H1 (cell line): ENCODE data around the gene ARL8A.

Experiments
- BCL11A ChIP-seq, 2 experiments: IDR thresholded peaks; one replicate each; pipeline ENCODE4 v1.6.1; 2011; ENCODE audit warnings: low read depth in 2 of 2, low read length in 2 of 2, mild to moderate bottlenecking in 2 of 2
- CEBPB ChIP-seq: IDR thresholded peaks from 2 replicates; pipeline ENCODE4 v1.6.1; 2012; ENCODE audit warnings: low read depth, low read length
- GTF2F1 ChIP-seq: IDR thresholded peaks from 2 replicates; pipeline ENCODE4 v1.6.1; 2012; ENCODE audit warnings: low read depth, low read length, improper control_type of control experiment, borderline replicate concordance
- POLR2A ChIP-seq, 2 experiments: IDR thresholded peaks; 1 replicate in 1 of 2; 2 replicates in 1 of 2; pipeline ENCODE4 v1.6.1; 2011; ENCODE audit warnings: low read depth in 2 of 2, low read length in 2 of 2, mild to moderate bottlenecking in 2 of 2; ENCODE audit errors: control extremely low read depth in 1 of 2
- SP2 ChIP-seq: IDR thresholded peaks from 2 replicates; pipeline ENCODE4 v1.6.1; 2012; ENCODE audit warnings: mild to moderate bottlenecking, low read length, inconsistent platforms
- TAF1 ChIP-seq: IDR thresholded peaks from 2 replicates; pipeline ENCODE4 v1.6.1; 2011; ENCODE audit warnings: mild to moderate bottlenecking, low read depth, low read length
- TF ChIP-seq, protein P1 (sequence below), 3 experiments: IDR thresholded peaks; 1 replicate in 2 of 3; 2 replicates in 1 of 3; pipeline versions ENCODE4 v1.5.1 to v1.6.1; 2011; ENCODE audit warnings: low read length in 3 of 3, mild to moderate bottlenecking in 3 of 3, inconsistent platforms in 2 of 3, low read depth in 1 of 3, moderate library complexity in 1 of 3; ENCODE audit not compliant: insufficient read depth in 1 of 3; ENCODE audit errors: control extremely low read depth in 1 of 3
- TF ChIP-seq, protein P2 (sequence below): IDR thresholded peaks from 2 replicates; pipeline ENCODE4 v1.6.1; 2011; ENCODE audit warnings: low read depth, mild to moderate bottlenecking, low read length; ENCODE audit not compliant: insufficient read depth
- TF ChIP-seq, protein P3 (sequence below): IDR thresholded peaks from 2 replicates; pipeline ENCODE4 v1.6.1; 2011; ENCODE audit warnings: low read length, improper control_type of control experiment

DNA sequence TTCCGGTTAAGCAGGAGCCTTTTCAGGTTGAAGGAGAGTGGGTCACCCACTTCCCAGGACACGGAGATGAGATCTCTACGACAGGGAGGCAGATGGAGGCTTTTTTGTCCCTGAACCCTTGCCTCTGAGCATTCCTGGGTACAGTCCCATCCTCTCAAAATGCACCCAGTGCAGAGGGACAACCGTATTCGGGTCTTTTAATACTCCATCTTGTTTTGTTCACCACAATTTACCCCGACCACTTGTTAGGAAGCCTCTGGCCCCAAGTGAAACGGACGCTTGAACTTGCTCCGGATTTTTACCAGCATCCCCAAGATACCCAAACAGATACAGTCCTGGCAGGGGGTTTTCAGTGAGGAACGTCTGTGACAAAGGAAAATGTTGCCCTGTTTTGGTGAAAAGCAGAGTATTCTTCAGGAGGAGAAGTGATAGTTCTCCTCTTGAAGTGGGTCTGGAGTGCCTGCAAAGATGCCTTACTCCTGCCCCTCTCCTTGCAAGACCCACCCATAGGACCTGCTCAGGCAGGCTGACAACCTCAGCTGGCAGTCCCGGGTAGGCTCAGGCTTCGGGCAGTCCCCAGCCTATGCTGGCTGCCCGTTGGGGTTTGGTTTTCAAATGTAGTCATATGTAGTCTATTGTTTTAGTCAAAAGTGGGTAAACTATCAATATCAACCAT is 669 bp upstream of the ARL8A start:
- TF ChIP-seq BCL11A (IDR thresholded peaks at IDR 0.05; ENCODE audit: low read depth in 2 of 2, low read length in 2 of 2), result no peak
- TF ChIP-seq POLR2A (IDR thresholded peaks at IDR 0.05; ENCODE audit: control extremely low read depth in 1 of 2, low read depth in 2 of 2, low read length in 2 of 2), result no peak; a peak in 1 of 3 replicates
- no peak for TF ChIP-seq SP2
- no peak for TF ChIP-seq GTF2F1
- no peak for TF ChIP-seq TAF1
- no peak for TF ChIP-seq CEBPB
- TF ChIP-seq, protein P1, sequence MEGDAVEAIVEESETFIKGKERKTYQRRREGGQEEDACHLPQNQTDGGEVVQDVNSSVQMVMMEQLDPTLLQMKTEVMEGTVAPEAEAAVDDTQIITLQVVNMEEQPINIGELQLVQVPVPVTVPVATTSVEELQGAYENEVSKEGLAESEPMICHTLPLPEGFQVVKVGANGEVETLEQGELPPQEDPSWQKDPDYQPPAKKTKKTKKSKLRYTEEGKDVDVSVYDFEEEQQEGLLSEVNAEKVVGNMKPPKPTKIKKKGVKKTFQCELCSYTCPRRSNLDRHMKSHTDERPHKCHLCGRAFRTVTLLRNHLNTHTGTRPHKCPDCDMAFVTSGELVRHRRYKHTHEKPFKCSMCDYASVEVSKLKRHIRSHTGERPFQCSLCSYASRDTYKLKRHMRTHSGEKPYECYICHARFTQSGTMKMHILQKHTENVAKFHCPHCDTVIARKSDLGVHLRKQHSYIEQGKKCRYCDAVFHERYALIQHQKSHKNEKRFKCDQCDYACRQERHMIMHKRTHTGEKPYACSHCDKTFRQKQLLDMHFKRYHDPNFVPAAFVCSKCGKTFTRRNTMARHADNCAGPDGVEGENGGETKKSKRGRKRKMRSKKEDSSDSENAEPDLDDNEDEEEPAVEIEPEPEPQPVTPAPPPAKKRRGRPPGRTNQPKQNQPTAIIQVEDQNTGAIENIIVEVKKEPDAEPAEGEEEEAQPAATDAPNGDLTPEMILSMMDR (IDR thresholded peaks at IDR 0.05; ENCODE audit: control extremely low read depth in 1 of 3, insufficient read depth in 1 of 3, low read depth in 1 of 3, low read length in 3 of 3), result no peak
- TF ChIP-seq, protein P2, sequence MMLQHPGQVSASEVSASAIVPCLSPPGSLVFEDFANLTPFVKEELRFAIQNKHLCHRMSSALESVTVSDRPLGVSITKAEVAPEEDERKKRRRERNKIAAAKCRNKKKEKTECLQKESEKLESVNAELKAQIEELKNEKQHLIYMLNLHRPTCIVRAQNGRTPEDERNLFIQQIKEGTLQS, result no peak
- TF ChIP-seq, protein P3, sequence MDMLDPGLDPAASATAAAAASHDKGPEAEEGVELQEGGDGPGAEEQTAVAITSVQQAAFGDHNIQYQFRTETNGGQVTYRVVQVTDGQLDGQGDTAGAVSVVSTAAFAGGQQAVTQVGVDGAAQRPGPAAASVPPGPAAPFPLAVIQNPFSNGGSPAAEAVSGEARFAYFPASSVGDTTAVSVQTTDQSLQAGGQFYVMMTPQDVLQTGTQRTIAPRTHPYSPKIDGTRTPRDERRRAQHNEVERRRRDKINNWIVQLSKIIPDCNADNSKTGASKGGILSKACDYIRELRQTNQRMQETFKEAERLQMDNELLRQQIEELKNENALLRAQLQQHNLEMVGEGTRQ, result no peak
